Measurements from ENCODE around the gene CD99L2. TPM values are rescaled to one million over a fixed set of nuclear protein-coding genes. Genes with fewer than 3 reads are reported as not detected.

CD99L2 gene
- polyA plus RNA-seq, 3 donors: 16.7 to 46.0 (median 44.1) TPM

DNA sequence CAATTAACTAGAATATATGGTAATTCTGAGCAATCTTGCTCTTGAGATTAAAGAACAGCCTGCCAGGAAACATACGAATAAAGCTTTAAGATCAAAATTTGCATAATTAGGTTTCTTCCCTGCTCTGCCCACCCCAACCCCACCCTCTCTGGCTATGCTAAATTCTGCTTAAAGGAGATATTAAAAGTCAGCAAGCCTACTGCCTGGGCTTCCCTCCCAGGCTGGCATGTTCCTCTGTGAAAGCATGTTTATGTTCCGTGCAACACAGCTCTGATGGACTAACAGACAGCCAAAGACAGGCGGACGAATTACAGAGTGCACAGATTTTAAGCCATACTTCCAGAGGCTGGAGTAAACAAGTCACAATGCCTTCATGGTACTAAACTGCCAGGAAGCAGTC, 28.4 kb downstream of the CD99L2 start:
- WGBS, 3 donors: 66 to 88% (median 73%) methylated on average over 4 of the region's 4 CpGs
- H3K27ac ChIP-seq (ENCODE audit: low read depth, low read length): no peak overlapping the region

DNA sequence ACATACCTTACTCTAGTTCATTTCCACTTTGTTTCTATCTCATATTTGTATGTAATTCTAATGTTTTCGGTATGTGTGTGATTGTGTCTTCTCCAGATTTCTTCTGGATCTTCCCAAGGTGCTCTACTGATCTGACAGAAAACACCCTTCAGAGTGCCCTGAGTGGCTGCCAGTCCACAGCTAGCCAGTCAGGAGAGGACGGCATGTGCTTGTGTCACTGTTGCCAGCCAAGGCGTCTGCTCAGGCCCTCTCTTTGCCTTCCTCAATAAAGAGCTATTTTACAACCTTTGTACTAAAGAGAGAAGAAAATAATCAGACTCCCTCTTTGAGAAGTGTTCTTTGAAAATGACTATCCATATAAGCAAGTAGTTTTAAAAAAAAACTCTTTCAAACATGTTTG, 29.0 kb downstream of the CD99L2 start:
- WGBS, 3 donors: 75 to 87% (median 86%) methylated on average over 3 of the region's 3 CpGs
- H3K27ac ChIP-seq (ENCODE audit: low read depth, low read length): no peak overlapping the region

DNA sequence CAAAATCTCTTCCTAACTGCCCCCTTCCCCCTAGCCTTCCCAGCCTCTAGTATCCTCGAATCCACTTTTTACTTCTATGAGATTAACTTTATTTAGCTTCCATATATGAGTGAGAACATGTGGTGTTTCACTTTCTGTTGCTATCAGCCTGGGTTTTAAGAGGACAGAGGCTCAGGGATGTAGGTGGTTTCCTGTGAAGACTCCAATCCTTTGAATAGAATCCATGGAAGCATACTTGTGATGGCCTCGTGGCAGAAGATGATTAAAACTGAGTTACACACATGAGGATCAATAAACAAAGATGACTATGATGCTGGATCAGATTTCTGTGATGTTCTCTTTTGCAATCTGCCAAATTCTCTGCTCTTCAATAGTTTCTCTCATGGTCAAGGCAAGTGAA, 29.8 kb downstream of the CD99L2 start:
- H3K27ac ChIP-seq (ENCODE audit: low read depth, low read length): no peak overlapping the region
- WGBS, 3 donors: 53 to 75% (median 67%) methylated on average over 2 of the region's 2 CpGs

DNA sequence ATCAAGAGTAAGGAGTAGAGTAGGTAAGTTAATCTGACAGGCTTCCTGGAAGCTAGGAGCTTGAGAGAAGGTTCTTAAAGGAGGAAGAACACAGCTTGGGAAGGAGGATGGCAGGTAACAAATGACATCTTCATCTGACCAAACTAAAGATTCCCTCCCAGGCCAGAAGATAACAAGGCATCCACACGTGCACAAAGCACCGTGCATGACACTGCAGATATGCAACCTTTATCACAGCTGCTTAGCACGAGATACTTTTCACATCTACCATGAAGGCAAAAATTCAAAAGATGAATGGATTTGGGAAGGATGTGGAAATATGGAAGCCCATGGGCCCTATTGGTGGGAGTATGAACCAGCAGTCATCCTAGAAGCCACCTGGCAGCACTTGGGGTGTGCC, 34.3 kb downstream of the CD99L2 start:
- no peak overlapping the region for H3K27ac ChIP-seq (ENCODE audit: low read depth, low read length)
- 78 to 96% (median 90%) methylated on average over 3 of the region's 3 CpGs for WGBS, 3 donors

DNA sequence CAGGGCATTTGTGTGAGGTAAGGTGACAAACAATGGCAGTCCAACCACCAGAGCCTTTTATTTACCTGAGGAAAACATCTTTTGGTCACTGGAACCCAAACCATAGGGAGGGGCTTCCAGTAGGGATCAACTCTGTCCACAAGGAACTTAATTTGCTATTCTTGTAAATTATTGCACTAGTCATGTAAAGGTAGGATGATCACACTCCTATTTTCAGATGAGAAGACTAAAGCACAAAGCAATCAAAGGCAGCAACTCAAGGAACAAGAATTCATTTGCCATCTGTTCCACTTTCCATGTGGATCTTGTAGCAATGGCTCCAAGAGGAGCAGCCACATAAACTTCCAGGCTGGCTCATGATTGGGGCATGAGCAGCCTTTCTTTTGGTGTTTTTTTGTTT, 35.3 kb downstream of the CD99L2 start:
- H3K27ac ChIP-seq (ENCODE audit: low read depth, low read length): no peak overlapping the region

DNA sequence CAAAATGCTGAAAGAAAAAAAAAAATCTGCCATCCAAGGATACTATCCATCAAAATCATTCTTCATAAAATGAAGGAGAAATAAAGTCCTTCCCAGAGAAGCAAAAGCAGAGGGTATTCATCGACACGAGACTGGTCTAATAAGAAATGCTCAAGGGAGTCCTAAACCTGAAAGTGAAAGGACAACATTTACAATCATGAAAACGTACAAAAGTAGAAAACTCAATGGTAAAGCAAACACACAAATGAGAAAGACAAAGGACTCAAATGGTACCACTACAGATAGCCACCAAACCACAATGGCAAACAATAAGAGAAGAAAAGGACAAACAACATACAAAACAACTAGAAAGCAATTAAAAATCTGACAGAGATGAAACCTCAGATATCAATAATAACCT, 41.0 kb downstream of the CD99L2 start:
- no peak overlapping the region for H3K27ac ChIP-seq (ENCODE audit: low read depth, low read length)
- WGBS, 3 donors: 80 to 94% (median 90%) methylated on average over 3 of the region's 3 CpGs

DNA sequence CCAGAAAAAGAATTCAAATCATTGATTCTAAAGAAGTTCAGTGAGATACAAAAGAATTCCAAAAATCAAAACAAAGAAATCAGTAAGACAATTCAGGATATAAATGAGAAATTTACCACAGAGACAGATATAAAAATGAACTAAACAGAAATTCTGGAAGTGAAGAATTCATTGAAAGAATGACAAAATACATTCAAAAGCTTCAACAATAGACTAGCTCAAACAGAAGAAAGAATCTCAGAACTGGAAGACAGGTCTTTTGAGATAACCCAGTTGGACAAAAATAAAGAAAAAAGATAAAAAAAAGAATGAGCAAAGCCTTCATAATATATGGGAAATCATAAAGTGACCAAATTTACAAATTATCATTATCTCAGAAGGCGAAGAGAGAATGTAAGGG, 41.7 kb downstream of the CD99L2 start:
- 82 to 100% (median 92%) methylated on average over 1 of the region's 1 CpG for WGBS, 3 donors
- H3K27ac ChIP-seq (ENCODE audit: low read depth, low read length): no peak overlapping the region

DNA sequence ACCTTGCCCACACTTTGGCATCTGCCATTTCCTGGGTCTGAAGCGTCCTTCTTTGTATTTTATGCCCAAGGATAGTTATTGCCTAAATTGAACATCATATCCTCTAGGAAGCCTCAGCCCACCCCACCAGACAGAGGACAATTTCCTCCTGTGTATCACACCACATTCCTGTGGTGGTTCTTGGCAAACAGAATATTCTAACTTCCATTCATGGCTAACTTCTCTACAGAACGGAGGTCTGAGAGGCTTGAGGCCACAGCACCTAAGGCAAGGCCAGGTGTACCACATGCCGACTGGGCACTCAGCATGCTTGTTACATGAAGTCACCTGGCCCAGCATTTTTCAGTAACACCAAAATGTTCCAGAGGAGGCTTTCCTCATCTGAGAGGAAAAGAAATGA, 42.4 kb downstream of the CD99L2 start:
- 86 to 100% (median 99%) methylated on average over 3 of the region's 3 CpGs for WGBS, 3 donors
- H3K27ac ChIP-seq (ENCODE audit: low read depth, low read length): no peak overlapping the region

DNA sequence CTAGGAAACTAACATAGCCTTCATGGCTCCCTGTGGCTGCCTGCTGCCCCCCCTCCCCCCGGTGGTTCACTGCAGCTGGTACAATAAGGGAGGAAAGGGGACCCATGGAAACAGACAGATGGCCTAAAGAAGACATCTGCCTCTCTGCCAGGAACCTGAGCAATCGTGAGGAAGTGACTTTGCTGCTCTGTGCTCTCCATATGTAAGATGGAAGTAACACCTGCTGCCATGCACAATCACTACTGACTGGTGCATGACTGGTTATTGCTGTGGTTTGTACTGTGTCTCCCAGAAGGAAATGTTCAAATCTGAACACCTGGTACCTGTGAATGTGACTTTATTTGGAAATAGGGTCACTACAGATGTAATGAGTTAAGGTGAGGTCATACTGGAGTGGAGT, 43.6 kb downstream of the CD99L2 start:
- 40 to 69% (median 56%) methylated on average over 2 of the region's 2 CpGs for WGBS, 3 donors
- no peak overlapping the region for H3K27ac ChIP-seq (ENCODE audit: low read depth, low read length)

DNA sequence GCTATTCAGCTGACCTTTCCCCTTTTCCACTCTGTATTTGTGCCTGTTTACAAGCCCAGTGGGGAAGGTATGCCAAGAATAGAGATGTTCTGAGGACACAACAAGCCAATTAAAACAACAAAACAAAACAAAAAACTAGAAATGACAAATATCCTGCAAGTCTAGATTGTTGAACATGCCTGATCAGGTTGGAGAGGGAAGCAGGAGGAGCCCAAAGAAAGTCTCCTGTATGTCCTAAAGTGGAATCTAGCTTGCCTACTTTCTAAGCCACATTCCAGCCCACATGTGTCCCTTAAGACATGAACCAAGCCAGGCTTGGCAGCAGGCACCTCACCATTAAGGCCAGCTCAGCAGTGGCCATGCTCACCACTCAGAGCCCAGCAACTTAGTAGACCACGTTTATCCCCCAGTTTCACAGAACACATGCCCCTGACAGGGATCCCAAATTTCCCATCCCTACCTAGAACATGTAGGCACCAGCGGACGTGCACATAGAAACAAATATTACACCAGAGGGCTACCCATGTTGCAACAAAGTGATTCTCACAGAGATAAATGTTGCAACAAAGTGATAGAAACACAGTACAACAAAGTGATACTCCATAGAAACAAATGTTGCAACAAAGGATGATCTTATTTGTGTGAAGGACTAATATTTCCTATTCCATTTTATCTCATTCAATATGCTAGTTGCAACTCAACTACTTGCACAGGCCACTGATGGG, 48.3 kb downstream of the CD99L2 start:
- 40 to 84% (median 47%) methylated on average over 3 of the region's 3 CpGs for WGBS, 3 donors

DNA sequence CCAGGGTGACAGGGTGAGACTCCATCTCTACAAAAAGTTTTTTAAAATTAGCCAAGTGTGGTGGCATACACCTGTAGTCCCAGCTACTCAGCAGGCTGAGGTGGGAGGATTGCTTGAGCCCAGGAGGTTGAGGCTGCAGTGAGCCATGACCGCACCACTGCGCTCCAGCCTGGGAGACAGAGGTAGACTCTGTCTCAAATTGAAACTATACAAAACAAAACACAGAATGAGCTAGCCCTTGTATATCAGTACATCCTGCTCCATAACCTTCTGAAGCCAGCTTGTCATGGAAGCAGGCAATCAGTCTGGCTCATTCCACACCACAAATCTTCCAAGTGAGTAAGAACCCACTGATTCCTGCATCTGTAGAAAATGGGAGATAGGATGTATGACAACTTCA, 49.0 kb downstream of the CD99L2 start:
- 92 to 100% (median 100%) methylated on average over 2 of the region's 2 CpGs for WGBS, 3 donors
- H3K27ac ChIP-seq (ENCODE audit: low read depth, low read length): no peak overlapping the region

More for the DNA sequence above, 48.3 kb downstream of the CD99L2 start:
- H3K27ac ChIP-seq (ENCODE audit: low read depth, low read length): no peak overlapping the region

DNA sequence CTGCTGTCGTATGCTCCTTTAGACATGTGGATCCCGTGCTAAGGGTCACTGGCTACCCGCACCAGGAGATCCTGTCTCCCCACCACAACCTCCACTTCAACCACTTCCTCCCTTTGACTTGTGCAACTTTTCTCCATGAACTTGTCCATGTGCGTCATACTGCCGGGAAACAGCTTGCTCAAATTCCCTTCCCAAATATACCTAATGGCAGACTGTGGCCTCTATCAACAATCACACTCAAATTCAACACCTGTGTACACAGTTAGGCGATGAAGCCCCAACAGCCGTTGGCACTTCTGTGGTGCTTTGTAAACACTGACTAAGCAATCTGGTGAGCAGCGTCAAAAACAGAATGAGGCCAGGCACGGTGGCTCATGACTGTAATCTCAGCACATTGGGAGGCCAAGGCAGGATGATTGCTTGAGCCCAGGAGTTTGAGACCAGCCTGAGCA, 49.5 kb downstream of the CD99L2 start:
- WGBS, 3 donors: 38 to 66% (median 51%) methylated on average over 9 of the region's 9 CpGs
- no peak overlapping the region for H3K27ac ChIP-seq (ENCODE audit: low read depth, low read length)

DNA sequence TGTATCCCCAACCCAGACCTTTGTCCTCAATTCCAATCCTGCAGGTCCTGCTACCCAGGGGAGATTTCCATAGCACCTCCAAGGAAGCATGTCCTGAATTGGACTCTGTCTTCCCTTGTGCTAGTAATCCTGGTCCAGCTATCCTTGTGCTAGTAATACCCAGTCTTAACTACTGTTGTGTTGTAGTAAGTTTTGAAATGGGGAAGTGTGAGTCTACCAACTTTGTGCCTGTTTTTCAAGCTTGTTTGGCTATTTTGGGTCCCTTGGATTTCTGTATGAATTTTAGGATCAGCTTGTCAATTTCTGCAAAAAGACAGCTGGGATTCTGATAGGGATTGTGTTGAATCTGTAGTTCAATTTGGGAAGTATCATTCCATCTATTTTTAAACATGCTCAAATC, 51.4 kb downstream of the CD99L2 start:
- H3K27ac ChIP-seq (ENCODE audit: low read depth, low read length): no peak overlapping the region

DNA sequence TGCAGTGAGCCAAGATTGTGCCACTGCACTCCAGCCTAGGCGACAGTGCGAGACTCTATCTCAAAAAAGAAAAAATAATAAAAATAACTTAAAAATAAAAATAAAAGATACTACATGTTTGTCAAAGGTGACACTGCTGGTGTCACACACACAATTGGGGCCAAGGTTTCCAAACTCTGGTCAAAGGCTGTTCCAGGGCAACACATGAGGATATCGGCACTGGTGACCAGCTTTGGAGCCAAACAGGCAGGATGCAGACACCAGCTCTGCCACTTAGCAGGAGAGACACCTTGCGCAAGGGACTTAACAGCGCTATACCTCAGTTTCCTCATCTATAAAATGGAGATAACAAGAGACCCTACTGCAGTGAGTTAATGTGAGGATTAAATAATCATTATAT, 52.3 kb downstream of the CD99L2 start:
- WGBS, 3 donors: 88 to 95% (median 91%) methylated on average over 5 of the region's 5 CpGs

DNA sequence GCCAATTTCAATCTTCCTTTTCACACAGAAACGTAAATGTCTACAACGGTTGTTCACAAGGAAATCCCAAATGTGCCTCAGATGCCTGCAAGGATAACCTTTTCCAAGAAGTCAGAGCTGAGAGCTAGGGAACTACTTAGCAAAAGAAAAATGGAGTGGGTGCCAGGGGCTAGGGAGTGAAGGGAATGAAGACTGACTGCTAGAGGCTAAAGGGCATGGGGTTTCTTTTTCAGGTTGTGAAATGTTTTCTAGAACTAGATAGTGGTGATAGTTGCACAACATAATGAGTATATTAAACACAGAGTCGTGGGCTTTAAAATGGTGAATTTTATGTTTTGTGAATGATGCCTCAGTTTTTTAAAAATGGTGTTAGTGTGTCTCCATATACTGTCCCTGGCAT, 53.4 kb downstream of the CD99L2 start:
- 52 to 81% (median 58%) methylated on average over 3 of the region's 3 CpGs for WGBS, 3 donors
- no peak overlapping the region for H3K27ac ChIP-seq (ENCODE audit: low read depth, low read length)

More for the DNA sequence above, 52.3 kb downstream of the CD99L2 start:
- no peak overlapping the region for H3K27ac ChIP-seq (ENCODE audit: low read depth, low read length)

DNA sequence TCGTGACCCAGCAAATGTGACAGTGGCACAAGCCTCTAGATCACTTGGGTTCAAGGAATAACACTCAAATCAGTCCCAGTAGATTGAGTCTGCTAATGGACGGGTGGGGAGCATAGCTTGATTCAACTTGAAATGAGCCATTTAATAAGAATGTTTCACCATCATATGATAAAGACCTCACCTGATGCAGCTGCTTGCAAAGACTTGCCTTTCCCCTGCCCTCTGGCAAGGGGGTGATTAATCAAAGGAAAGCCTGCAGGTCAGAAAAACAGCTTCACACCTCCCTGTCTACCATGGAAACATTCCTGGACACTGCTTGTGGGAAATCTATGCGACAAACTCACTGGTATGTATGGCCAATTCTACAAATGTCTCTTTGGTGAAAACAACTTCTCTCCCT, 54.5 kb downstream of the CD99L2 start:
- no peak overlapping the region for H3K27ac ChIP-seq (ENCODE audit: low read depth, low read length)
- WGBS, 3 donors: 82 to 87% (median 87%) methylated on average over 3 of the region's 3 CpGs

DNA sequence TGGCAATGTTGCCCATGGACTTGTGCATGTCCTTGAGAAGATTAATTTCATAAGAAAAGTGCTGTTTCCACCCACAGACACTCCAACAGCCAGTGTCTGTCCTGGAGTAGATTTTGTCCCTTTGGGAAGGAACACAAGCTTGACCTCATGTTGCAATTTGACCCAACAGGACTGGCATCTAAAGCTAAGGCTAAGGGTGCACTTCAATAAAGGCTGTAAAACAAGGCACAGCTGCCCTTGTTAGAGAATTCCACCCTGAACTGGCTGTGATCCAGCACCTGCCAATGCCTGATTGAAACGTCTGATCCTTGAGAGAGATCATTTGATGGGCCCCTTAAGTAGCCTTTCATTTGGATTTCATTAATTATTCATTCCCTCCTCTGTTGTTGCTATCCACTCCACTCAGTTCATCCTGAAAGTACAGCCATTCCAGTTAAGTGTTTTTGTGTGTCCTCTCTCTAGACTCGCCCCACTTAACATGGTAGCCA, 56.2 kb downstream of the CD99L2 start:
- 50 to 73% (median 56%) methylated on average over 2 of the region's 2 CpGs for WGBS, 3 donors
- no peak overlapping the region for H3K27ac ChIP-seq (ENCODE audit: low read depth, low read length)

DNA sequence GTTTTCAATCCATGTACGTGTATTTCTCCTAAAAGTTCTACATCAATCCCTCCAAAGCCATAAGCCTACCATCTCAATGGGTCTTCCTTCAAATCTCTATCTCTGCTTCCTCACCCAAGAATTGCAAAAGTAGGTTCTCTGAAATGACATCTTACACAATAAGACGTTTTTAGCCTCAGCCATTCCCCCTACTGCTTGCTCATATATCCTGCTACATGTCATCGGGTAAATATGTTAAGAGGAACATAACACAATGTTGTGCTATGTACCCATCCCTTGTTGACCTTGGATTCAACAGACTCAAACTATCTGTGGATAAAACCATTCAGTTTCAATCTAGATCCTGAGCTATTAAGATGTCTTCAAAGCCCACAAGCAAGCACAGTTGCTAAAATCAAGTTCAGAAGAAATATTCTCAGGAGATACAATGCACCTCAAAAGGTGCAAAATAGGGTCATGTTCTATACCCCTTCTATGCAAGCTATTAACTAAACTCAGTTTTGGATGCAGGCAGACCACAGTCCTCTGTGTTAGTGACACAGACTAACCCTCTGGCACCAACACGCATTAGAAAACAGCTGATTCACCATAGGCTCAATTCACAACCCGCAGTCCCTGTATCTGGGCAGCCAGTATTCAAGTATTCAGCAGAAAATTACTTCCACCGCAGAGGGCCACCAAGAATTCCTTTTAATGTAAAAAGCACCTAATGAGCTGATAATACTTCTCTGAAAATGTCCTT, 56.8 kb downstream of the CD99L2 start:
- WGBS, 3 donors: 51 to 60% (median 58%) methylated on average over 6 of the region's 6 CpGs
- no peak overlapping the region for H3K27ac ChIP-seq (ENCODE audit: low read depth, low read length)

DNA sequence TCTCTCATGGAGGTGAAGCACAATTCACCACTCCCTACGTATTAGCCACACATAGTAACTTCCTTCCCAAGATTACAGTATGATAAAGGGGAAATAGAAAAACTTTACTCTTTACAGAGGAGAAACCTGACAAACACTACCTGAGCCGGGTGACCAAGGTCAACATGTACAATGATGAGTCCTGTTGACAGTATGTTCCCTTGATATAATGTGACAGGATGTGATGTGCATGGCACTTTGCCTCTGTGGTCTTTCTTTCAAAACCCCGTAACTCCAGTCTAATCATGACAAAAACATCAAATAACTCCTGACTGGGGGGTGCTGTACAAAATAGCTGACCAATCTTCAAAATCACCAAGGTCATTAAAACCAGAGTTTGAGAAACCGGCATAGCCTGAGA, 60.6 kb downstream of the CD99L2 start:
- WGBS, 3 donors: 72 to 79% (median 78%) methylated on average over 4 of the region's 4 CpGs
- no peak overlapping the region for H3K27ac ChIP-seq (ENCODE audit: low read depth, low read length)

DNA sequence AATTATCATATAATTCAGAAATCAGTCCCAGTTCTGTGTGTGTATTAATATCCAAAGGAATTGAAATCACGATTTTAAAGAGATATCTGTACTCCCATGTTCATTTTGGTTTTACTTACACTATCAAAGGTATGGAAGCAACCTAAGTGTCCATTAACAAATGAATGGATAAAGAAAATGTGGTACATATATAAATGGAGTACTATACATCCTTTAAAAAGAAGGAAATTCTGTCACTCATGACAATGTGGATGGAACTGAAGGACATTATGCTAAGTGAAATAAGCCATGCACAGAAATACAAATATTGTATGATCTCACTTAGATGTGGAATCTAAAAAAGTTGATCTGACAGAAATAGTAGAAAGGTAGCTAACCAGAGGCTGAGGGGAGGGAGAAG, 63.8 kb downstream of the CD99L2 start:
- 66 to 96% (median 96%) methylated on average over 1 of the region's 1 CpG for WGBS, 3 donors
- no peak overlapping the region for H3K27ac ChIP-seq (ENCODE audit: low read depth, low read length)

Measured in adipose tissue (tissue), 3 donors.